HepG2 (cell line): ENCODE measurements around the gene HPD. TPM values are rescaled to one million over a fixed set of nuclear protein-coding genes. Genes with fewer than 3 reads are reported as not detected.

Experiments used
- BCL6 ChIP-seq: IDR thresholded peaks from 2 replicates; pipeline ENCODE4 v1.6.1; 2016; ENCODE audit warnings: missing genetic modification reagents, missing compliant biosample characterization
- CBFB ChIP-seq: sonication (generic); formaldehyde crosslinking; IDR thresholded peaks from 2 replicates; pipeline ENCODE4 v1.4.0; 2020; ENCODE audit warnings: missing genetic modification reagents
- CBX1 ChIP-seq: IDR thresholded peaks from one replicate; pipeline ENCODE4 v1.6.1; 2016; ENCODE audit warnings: antibody characterized with exemption, low read depth
- CENPX ChIP-seq: sonication (generic); formaldehyde crosslinking; IDR thresholded peaks from 2 replicates; pipeline ENCODE4 v1.9.0; 2021; ENCODE audit warnings: mild to moderate bottlenecking, missing genetic modification reagents, moderate library complexity
- ELF3 ChIP-seq: IDR thresholded peaks from 2 replicates; pipeline ENCODE4 v1.6.1; 2016; ENCODE audit warnings: missing genetic modification reagents, missing compliant biosample characterization
- FOXM1 ChIP-seq: sonication (generic); formaldehyde crosslinking; IDR thresholded peaks from 2 replicates; pipeline ENCODE4 v1.5.0; 2020; ENCODE audit warnings: missing genetic modification reagents
- FOXO1 ChIP-seq: sonication (generic); formaldehyde crosslinking; IDR thresholded peaks from 2 replicates; pipeline ENCODE4 v1.4.0; 2020; ENCODE audit warnings: missing genetic modification reagents
- FOXP1 ChIP-seq, 2 experiments: fragments of 450-650 bp in 1 of 2; IDR thresholded peaks; 2 replicates each; pipeline ENCODE4 v1.6.1; 2017 to 2018; ENCODE audit warnings: antibody characterized with exemption in 1 of 2
- HMG20A ChIP-seq: IDR thresholded peaks from 2 replicates; pipeline ENCODE4 v1.6.1; 2016; ENCODE audit warnings: borderline replicate concordance
- HNF4G ChIP-seq, 2 experiments: sonication (generic) in 1 of 2; formaldehyde crosslinking in 1 of 2; IDR thresholded peaks; 2 replicates each; pipeline versions ENCODE4 v1.4.0 to v1.6.1; 2011 to 2020; ENCODE audit warnings: borderline replicate concordance in 2 of 2, low read depth in 2 of 2, mild to moderate bottlenecking in 2 of 2, low read length in 1 of 2, missing genetic modification reagents in 1 of 2, moderate library complexity in 1 of 2
- HOXA7 ChIP-seq: sonication (generic); formaldehyde crosslinking; IDR thresholded peaks from 2 replicates; pipeline ENCODE4 v1.8.1; 2022; ENCODE audit warnings: mild to moderate bottlenecking, missing genetic modification reagents, moderate library complexity
- JUN ChIP-seq: sonication (generic); formaldehyde crosslinking; IDR thresholded peaks from 2 replicates; pipeline ENCODE4 v1.4.0; 2020; ENCODE audit warnings: mild to moderate bottlenecking, missing genetic modification reagents
- KLF16 ChIP-seq, 2 experiments: sonication (generic) in 1 of 2; formaldehyde crosslinking in 1 of 2; IDR thresholded peaks; 2 replicates each; pipeline versions ENCODE4 v1.6.1 to v1.8.0; 2016 to 2023; ENCODE audit warnings: missing genetic modification reagents in 2 of 2, missing compliant biosample characterization in 1 of 2
- MAF1 ChIP-seq: sonication (generic); formaldehyde crosslinking; IDR thresholded peaks from 2 replicates; pipeline ENCODE4 v1.5.0; 2020; ENCODE audit warnings: missing genetic modification reagents, borderline replicate concordance
- MEIS2 ChIP-seq: sonication (generic); formaldehyde crosslinking; IDR thresholded peaks from 2 replicates; pipeline ENCODE4 v1.9.0; 2021; ENCODE audit warnings: mild to moderate bottlenecking, missing genetic modification reagents
- PHF8 ChIP-seq: sonication (generic); formaldehyde crosslinking; IDR thresholded peaks from 2 replicates; pipeline ENCODE4 v1.5.0; 2020; ENCODE audit warnings: missing genetic modification reagents
- PTBP1 ChIP-seq: fragments of 200-400 bp; formaldehyde crosslinking; IDR thresholded peaks from 2 replicates; pipeline ENCODE4 v1.6.1; 2018; ENCODE audit warnings: low read length, low read depth; ENCODE audit not compliant: poor library complexity, severe bottlenecking
- TAF1 ChIP-seq: sonication (generic); formaldehyde crosslinking; IDR thresholded peaks from 2 replicates; pipeline ENCODE4 v1.4.0; 2020; ENCODE audit warnings: missing genetic modification reagents
- TAF15 ChIP-seq: fragments of 200-400 bp; formaldehyde crosslinking; IDR thresholded peaks from one replicate; pipeline ENCODE4 v1.6.1; 2018; ENCODE audit warnings: mild to moderate bottlenecking, low read depth, low read length; ENCODE audit not compliant: poor library complexity, severe bottlenecking
- TGIF2 ChIP-seq: IDR thresholded peaks from 2 replicates; pipeline ENCODE4 v1.6.1; 2016; ENCODE audit warnings: control low read depth, missing compliant biosample characterization
- ZMYM3 ChIP-seq: sonication (generic); formaldehyde crosslinking; IDR thresholded peaks from 2 replicates; pipeline ENCODE4 v1.5.1; 2020; ENCODE audit warnings: mild to moderate bottlenecking, missing genetic modification reagents
- ZNF12 ChIP-seq: sonication (generic); formaldehyde crosslinking; IDR thresholded peaks from 2 replicates; pipeline ENCODE4 v1.5.0; 2020; ENCODE audit warnings: missing genetic modification reagents
- ZNF235 ChIP-seq: sonication (generic); formaldehyde crosslinking; IDR thresholded peaks from 2 replicates; pipeline ENCODE4 v1.8.1; 2023; ENCODE audit warnings: mild to moderate bottlenecking, missing genetic modification reagents, borderline replicate concordance
- ZNF451 ChIP-seq: sonication (generic); formaldehyde crosslinking; IDR thresholded peaks from 2 replicates; pipeline ENCODE4 v1.5.0; 2020; ENCODE audit warnings: mild to moderate bottlenecking, missing genetic modification reagents
- ZNF816 ChIP-seq: sonication (generic); formaldehyde crosslinking; IDR thresholded peaks from 2 replicates; pipeline ENCODE4 v1.8.0; 2022; ENCODE audit warnings: missing genetic modification reagents, mild to moderate bottlenecking, borderline replicate concordance
- polyA plus RNA-seq, 8 experiments: library from polyadenylated mRNA; depleted of rRNA in 3 of 8; stranded (reverse) in 7 of 8; unstranded in 1 of 8; fragments of >200 nt; fragmentation: Illumina TruSeq in 4 of 8; extraction: Trizol in 4 of 8; gene quantifications; 2 replicates each; pipeline versions ENCODE4 v1.2.1 to v1.2.3, GENCODE V29; 2011 to 2016; ENCODE audit warnings: low read depth in 4 of 8, missing spikeins in 1 of 8, mixed read lengths in 1 of 8; ENCODE audit not compliant: insufficient read depth in 1 of 8
- total RNA-seq, 5 experiments: library from RNA; depleted of rRNA; stranded (reverse); fragments of >200 nt; fragmentation: Illumina TruSeq; extraction: Trizol; gene quantifications; 2 replicates each; pipeline ENCODE4 v1.2.3, GENCODE V29; 2016; ENCODE audit warnings: low read depth in 1 of 5
- TF ChIP-seq, protein P1 (sequence below): IDR thresholded peaks from 2 replicates; pipeline ENCODE4 v1.6.1; 2016; ENCODE audit warnings: missing compliant biosample characterization, missing genetic modification reagents, borderline replicate concordance
- TF ChIP-seq, protein P2 (sequence below): IDR thresholded peaks from 2 replicates; pipeline ENCODE4 v1.6.1; 2018; ENCODE audit warnings: missing genetic modification reagents
- TF ChIP-seq, protein P3 (sequence below): sonication (generic); formaldehyde crosslinking; IDR thresholded peaks from 2 replicates; pipeline ENCODE4 v1.4.0; 2020; ENCODE audit warnings: missing genetic modification reagents, mild to moderate bottlenecking, borderline replicate concordance

The HPD gene
- total and polyA plus RNA-seq, 2 of the 13 experiments (the other 11 are each of a cell fraction or from before 2014, with no cell fraction given), result 120 to 195 TPM

DNA sequence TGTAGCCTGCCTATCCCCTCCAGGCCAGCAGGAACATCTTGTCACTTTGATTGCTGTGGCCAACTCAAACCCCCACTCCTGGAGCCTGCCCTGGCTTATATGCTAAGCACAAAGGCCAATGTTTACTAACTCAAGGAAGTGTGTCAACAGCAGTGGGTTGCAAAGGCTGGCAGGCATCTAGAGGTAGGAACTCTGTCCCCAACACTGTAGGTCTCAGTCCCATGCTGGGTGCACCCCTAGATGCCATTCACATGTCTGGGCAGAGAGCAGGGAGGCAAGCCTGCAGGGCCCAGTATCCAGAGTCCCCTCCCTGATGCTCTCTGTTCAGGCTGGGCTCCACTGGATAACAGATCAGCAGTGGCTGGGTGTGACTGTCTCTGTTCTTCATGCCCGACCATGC is 1.6 kb upstream of the HPD start (continued):
- TF ChIP-seq, protein P1, sequence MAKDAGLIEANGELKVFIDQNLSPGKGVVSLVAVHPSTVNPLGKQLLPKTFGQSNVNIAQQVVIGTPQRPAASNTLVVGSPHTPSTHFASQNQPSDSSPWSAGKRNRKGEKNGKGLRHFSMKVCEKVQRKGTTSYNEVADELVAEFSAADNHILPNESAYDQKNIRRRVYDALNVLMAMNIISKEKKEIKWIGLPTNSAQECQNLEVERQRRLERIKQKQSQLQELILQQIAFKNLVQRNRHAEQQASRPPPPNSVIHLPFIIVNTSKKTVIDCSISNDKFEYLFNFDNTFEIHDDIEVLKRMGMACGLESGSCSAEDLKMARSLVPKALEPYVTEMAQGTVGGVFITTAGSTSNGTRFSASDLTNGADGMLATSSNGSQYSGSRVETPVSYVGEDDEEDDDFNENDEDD (CRISPR knock-in tag), result no peak
- TF ChIP-seq HMG20A (CRISPR knock-in tag) (peak; percentile 54; the same call in 1 of the 2 replicates), CENPX (no peak), HNF4G (IDR thresholded peaks at IDR 0.05; ENCODE audit: borderline replicate concordance, low read depth, low read length) (peak; percentile 66; the same call in 1 of the 2 replicates), HNF4G (CRISPR knock-in tag; IDR thresholded peaks at IDR 0.05; ENCODE audit: borderline replicate concordance, low read depth) (no peak), KLF16 (CRISPR knock-in tag; IDR thresholded peaks at IDR 0.05) (no peak), TGIF2 (CRISPR knock-in tag) (no peak), MAF1 (CRISPR knock-in tag) (no peak), MEIS2 (CRISPR knock-in tag) (0 out of 2 replicates have a peak, but pooled peaks have one; percentile 13), BCL6 (CRISPR knock-in tag) (0 out of 2 replicates have a peak, but pooled peaks have one; percentile 25), FOXM1 (CRISPR knock-in tag) (no peak), ZNF12 (CRISPR knock-in tag) (no peak), FOXP1 (IDR thresholded peaks at IDR 0.05) (peak; percentile 45; the same call in 1 of the 2 replicates), FOXP1 (CRISPR knock-in tag; IDR thresholded peaks at IDR 0.05) (peak; percentile 88), JUN (no peak), CBX1 (no peak), ELF3 (CRISPR knock-in tag) (peak; percentile 53), ZMYM3 (CRISPR knock-in tag) (0 out of 2 replicates have a peak, but pooled peaks have one; percentile 21), TAF15 (no peak), ZNF816 (no peak), ZNF451 (CRISPR knock-in tag) (no peak), FOXO1 (CRISPR knock-in tag) (peak; percentile 75), CBFB (no peak), PTBP1 (no peak), HOXA7 (CRISPR knock-in tag) (no peak), TAF1 (CRISPR knock-in tag) (no peak), PHF8 (CRISPR knock-in tag) (0 out of 2 replicates have a peak, but pooled peaks have one; percentile 22), ZNF235 (CRISPR knock-in tag) (no peak)
- TF ChIP-seq, protein P2, sequence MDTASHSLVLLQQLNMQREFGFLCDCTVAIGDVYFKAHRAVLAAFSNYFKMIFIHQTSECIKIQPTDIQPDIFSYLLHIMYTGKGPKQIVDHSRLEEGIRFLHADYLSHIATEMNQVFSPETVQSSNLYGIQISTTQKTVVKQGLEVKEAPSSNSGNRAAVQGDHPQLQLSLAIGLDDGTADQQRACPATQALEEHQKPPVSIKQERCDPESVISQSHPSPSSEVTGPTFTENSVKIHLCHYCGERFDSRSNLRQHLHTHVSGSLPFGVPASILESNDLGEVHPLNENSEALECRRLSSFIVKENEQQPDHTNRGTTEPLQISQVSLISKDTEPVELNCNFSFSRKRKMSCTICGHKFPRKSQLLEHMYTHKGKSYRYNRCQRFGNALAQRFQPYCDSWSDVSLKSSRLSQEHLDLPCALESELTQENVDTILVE, result 0 out of 2 replicates have a peak, but pooled peaks have one; percentile 13
- TF ChIP-seq, protein P3, sequence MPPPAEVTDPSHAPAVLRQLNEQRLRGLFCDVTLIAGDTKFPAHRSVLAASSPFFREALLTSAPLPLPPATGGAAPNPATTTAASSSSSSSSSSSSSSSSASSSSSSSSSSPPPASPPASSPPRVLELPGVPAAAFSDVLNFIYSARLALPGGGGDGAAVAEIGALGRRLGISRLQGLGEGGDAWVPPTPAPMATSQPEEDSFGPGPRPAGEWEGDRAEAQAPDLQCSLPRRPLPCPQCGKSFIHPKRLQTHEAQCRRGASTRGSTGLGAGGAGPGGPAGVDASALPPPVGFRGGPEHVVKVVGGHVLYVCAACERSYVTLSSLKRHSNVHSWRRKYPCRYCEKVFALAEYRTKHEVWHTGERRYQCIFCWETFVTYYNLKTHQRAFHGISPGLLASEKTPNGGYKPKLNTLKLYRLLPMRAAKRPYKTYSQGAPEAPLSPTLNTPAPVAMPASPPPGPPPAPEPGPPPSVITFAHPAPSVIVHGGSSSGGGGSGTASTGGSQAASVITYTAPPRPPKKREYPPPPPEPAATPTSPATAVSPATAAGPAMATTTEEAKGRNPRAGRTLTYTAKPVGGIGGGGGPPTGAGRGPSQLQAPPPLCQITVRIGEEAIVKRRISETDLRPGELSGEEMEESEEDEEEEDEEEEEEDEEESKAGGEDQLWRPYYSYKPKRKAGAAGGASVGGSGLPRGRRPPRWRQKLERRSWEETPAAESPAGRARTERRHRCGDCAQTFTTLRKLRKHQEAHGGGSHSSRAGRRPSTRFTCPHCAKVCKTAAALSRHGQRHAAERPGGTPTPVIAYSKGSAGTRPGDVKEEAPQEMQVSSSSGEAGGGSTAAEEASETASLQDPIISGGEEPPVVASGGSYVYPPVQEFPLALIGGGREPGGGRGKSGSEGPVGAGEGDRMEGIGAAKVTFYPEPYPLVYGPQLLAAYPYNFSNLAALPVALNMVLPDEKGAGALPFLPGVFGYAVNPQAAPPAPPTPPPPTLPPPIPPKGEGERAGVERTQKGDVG, result no peak
